Measurements from ENCODE around the gene GM2A.
A peak's percentile ranks its signal among the peaks of the same experiment; 100 is the strongest.
"Not testable (repeated sequence)": the region's sequence is repeated elsewhere in the genome, so short reads cannot be mapped to it uniquely, and the experiment has no call there.

GM2A gene

DNA sequence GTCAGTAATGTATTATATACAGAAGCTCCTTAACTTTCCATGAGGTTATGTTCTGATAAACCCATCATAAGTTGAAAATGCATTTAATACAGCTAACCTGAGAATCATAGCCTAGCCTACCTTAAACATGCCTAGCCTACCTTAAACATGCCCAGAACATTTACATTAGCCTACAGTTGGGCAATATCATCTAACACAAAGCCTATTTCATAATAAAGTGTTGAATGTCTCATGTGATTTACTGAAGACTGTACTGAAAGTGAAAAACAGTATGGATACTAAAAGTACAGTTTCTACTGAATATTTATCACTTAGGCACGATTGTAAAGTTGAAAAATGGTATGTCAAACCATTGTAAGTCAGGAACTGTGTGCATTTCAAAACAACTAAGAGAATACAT lies 1.6 kb downstream of the GM2A start:
- no peak for DNase-seq (ENCODE audit: low read depth)

DNA sequence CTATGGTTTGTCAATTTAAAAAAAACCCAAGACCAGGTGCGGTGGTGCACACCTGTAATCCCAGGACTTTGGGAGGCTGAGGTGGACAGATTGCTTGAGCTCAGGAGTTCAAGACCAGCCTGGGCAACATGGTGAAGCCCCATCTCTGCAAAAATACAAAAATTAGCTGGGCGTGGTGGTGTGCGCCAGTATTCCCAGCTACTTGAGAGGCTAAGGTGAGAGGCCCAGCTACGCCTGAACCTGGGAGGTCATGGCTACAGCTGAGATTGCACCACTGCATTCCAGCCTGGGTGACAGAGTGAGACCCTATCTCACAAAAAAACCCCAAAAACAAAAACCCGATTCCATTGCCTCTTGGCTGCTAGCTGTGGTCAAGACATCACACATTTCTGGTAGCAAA lies 2.0 kb downstream of the GM2A start:
- not testable (repeated sequence) for DNase-seq (ENCODE audit: low read depth)

DNA sequence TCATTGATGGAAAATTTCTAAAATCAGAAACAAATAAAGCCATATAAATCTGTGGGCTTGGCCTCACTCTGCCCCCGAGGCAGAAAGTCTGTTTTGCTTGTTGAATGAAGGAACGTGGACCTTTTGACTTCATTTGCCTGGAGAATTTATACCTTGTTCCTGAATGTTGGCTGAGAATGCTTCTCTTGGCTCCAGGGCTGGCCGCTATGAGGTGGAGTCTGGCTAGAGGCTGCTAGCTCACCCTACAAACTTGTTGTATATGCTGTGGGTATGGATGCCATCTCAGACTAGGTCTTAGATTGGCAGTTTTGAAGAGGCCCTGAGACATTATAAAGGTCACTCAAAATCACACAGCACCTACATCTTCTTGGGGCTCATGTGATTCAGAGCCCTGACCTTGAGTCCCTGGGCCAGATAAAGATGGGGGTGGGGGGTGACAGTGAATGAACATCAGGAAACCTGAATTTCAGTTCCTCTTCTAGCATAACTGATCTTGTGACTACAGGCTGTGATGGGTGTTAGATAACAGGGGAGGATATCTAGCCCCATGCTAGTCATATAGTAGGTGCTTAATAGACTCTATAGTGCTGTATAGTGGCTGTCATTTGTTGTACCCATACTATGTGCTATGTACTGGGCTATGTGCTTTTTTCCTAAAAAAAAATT lies 2.8 kb downstream of the GM2A start:
- no peak for DNase-seq (ENCODE audit: low read depth)

DNA sequence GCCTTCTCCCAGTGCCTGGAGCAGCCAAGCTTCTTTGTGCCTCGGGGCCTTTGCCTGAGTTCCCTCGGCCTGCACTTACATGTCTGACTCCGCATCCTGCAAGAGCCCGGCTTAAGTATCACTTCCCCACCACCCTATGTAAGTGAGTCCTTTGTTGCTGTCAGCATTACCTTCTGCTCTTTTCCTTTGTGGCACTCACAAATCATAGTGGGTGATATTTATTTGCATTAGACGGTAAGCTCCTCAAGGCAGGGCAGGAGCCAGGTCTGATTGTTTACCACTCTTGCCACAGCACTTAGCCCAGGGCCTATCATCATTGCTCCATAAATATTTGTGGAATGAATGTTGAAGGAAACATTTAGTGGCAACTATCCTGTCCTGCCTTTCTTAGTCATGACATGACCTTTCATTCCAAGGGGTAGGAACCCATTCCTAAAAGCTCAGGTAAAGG lies 4.8 kb downstream of the GM2A start:
- no peak for DNase-seq (ENCODE audit: low read depth)

DNA sequence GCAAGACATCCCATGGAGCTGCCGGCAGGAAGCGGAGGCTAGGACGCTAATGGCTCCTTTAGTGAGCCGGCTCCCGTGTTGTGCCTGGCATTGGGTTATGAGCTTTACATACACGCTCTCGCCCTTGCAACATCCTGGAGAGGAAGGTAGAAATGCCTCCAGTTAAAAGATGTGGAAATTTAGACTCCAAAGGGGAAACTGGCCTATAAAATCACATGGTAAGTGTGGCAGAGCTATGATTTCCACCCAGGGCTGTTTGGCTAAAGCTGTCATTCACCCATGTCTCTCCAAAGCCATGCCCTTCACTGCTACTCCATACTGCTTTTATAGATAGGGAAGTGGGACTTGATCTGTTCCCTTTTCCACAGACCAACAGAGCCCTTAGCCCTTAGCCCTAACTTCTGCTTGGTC lies 5.2 kb downstream of the GM2A start:
- no peak for DNase-seq (ENCODE audit: low read depth)

DNA sequence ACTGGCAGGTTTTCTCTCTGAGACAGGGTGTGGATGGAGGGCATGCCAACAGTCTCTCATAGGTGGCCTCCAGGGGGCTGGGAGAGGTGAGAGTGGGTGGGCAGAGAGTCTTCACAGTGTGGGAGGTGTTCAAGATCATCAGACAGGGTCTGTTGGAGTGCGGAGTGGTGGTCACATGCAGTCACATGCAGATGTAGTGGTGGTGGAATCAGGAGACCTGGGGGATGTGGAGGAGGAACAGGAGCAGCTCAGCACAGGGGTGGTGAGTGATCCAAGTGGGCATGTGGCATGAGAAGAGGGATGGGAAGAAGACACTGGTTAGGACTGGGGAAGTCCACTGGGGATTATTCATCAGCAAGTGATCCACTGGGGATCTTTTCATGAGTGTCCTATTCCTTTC lies 5.8 kb downstream of the GM2A start:
- no peak for DNase-seq (ENCODE audit: low read depth)

DNA sequence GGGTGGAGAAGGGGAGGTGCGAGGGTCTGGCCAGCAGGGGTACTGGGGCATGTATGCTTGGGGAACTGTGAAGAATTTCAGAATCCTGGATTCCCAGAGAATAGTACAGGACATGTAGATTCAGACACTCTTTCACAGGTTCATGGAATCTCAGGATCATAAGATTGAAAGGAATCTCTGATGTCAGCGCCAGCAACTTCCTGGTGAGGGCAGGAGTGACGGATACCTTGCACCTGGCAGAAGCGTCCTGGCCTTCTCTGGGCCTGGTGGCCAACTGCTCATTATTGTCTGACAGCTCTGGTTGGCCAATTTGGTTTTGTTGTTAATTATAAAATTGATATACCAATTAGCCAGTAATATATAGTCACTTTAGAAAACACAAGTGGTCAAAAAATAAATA lies 6.9 kb downstream of the GM2A start:
- DNase-seq (ENCODE audit: low read depth): no peak

DNA sequence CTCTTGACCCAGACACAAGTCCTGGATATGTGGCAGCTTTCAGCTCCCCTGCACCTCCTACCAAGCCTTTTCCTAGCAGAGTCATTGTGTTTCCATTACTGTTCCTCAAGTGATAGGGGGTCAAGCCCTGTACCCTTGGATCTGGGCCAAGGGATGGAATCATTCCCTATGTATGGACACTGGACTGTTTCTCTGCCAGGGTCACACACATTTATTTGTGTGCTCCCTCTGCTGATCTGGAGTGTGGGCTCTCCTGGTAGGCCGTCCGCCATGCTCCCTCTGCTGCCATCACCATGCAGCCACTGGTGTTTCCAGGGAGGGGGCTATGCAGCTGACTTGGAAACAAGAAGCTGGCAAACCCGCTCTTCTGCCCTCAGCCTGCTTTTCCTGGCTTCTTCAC lies 9.5 kb downstream of the GM2A start:
- DNase-seq (ENCODE audit: low read depth): no peak

DNA sequence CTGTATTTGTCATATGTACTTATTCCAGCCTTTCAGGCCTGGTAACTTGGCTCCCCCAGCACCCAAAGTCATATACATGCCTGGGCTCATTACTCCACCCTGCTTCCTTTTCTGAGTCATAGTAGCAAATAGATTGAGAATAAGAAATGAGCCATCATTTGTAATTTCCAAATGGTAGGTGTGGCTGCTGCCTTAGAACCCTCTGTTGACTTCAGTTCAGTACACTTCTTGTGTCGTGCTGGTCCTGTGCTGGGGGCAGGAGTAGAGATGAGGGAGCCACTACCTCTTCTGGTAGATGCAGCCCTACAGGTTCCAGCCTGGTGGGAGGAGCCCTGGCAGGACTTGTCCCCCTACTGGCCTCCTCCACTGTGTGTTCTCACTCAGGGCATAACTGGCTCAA lies 11.1 kb downstream of the GM2A start:
- DNase-seq (ENCODE audit: low read depth): no peak

DNA sequence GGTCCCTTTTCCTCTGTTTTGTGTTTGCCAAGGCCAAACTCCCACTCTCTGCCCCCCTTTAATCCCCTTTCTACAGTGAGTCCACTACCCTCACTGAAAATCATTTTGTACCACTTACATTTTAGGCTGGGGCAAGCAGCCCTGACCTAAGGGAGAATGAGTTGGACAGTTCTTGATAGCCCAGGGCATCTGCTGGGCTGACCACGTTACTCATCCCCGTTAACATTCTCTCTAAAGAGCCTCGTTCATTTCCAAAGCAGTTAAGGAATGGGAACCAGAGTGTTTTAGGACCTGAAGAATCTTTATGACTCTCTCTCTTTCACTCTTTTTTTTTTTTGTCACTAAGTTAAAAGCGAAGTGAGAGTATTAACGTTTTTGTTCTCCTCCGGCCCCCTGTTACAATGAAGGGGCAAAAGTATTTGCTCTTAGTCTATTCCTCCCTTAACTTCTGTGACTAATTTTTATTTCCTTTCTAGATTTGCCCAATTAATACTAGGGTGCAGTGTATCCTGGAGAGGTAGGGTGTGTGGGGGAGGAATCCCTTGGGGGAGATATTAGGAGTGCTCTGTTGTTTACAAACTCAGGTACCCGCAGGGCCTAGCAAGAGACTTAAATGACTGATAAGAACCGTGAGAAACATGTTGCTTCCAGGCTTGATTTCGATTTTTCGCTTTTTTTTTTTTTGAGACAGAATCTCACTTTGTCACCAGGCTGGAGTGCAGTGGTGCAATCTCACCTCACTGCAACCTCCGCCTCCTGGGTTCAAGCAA lies 14.7 kb downstream of the GM2A start:
- no peak for DNase-seq (ENCODE audit: low read depth)

DNA sequence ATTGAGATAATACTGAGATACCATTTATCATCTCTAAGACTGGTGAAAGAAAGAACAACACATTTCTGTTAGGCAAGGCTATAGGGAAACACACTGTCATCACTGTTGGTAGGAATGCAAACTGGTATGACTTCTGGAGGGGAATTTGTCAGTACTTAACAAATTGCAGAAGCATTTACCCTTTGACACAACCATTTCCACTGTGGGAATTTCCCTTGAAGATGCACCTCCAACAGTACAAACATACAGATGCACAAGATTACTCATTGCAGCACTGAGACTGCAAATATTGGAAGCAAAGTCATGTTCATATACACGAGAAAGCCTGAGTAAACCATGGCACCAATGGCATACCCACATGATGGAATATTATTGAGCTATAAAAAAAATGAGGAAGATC lies 17.6 kb downstream of the GM2A start:
- DNase-seq (ENCODE audit: low read depth): peak; percentile 6

DNA sequence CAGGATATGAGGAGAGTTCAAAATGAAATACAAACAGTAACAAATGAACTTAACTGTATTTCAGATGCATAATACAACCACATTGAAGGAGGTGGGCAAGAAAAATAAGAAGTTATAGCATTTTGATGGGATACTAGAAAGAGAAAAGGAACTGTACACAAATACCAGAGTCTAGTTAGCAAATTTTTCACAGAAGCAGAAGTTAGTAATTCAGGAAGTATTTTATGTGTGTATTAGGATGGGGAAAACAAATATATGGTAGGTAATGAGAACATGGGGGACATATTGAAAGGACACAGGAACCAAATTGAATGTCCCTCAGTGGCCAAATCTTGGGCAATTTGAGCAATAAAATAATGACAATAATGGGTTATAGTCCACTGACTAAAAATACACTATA lies 18.4 kb downstream of the GM2A start:
- no peak for DNase-seq (ENCODE audit: low read depth)

DNA sequence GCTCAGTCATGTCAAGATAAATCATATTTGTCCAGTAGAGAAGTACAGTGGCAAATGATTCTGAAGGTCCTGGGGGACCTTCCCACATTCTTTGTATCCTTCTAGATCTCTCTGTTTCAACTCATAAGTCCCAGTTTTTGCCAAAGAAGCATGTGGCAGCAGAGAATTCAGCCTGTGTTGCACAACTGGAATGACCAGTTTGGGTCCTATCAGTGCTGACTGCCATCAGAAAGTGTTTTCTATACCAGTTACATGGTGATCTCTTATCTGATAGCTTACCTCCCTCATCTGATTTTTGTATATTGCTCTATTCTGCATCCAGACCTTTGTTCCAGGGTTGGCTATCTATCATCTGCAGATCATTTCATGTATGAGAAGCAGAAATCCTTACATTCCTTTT lies 21.7 kb downstream of the GM2A start:
- no peak for DNase-seq (ENCODE audit: low read depth)

DNA sequence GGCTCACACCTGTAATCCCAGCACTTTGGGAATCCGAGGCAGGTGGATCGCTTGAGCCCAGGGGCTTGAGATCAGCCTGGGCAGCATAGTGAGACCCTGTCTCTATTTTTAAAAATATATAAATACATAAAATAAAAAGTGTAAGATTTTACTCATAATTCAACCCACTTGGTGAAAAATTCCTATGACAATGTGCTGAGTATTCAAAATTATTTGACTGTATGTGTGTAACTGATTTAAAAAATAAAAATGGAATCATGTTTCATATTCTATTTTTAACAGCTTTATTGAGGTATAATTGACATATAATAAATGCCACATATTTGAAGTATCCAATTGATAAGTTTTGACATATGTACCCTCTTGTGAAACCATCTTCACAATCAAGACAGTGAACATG lies 22.8 kb downstream of the GM2A start:
- no peak for DNase-seq (ENCODE audit: low read depth)

DNA sequence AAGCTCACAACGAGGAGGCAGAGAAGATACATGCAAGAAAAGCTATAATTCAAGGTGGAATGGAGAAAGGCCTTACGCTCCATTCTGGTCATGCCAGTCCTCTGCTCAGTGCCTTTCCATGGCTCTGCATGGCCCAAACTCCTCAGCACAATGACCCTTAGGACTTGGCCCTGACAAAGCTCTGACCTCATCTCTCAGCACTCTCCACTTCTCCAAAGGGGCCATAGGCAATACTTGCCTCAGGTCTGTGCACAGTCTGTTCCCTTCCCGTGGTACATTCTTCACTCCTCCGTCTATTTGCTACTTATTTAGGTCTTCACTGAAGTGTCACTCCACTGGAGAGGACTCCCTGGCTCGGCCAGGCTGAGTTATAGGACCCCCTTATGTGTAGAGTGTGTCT lies 25.9 kb downstream of the GM2A start:
- DNase-seq (ENCODE audit: low read depth): no peak

DNA sequence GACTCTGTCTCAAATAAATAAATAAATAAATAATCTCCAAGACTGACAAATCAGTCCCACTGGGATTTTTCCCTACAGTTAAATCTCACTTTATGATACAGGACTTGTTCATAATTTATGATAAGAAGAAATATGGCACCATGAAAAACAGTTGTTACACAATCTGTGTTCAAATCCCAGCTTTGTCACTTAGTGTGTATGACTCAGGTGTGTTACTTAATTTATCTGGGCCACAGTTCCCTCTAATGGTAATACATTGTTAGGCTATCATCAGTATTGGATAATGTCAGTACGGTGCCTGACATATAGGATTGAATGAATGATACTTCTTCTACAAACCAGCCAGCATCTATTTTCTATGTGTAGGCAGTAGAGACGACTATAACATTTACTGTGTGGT lies 27.5 kb downstream of the GM2A start:
- DNase-seq (ENCODE audit: low read depth): no peak

DNA sequence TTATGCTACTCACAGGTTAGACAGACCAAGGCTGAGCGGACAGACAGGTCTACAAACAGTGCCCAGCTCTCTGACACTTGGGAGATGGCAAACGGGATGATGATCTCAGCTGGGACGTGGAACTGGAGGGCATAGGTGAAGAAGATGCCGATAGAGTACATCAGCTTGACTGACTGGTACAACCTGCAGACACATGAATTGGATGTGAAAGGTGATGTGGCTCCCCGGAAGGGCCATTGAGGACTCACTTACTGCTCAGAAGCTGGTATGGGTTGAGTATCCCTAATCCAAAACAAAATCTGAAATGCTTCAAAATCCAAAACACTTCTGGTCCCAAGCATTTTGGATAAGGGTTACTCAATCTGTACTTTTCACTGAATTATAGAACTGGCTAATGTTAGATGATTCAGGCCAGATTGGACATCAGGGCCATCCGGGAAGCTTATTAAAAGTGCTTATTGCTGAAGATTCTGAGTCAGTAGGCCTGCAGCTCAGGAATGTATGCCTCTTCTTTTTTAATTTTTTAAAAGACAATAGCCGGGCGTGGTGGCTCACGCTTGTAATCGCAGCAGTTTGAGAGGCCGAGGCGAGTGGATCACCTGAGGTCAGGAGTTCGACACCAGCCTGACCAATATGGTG lies 28.1 kb downstream of the GM2A start:
- DNase-seq (ENCODE audit: low read depth): no peak

DNA sequence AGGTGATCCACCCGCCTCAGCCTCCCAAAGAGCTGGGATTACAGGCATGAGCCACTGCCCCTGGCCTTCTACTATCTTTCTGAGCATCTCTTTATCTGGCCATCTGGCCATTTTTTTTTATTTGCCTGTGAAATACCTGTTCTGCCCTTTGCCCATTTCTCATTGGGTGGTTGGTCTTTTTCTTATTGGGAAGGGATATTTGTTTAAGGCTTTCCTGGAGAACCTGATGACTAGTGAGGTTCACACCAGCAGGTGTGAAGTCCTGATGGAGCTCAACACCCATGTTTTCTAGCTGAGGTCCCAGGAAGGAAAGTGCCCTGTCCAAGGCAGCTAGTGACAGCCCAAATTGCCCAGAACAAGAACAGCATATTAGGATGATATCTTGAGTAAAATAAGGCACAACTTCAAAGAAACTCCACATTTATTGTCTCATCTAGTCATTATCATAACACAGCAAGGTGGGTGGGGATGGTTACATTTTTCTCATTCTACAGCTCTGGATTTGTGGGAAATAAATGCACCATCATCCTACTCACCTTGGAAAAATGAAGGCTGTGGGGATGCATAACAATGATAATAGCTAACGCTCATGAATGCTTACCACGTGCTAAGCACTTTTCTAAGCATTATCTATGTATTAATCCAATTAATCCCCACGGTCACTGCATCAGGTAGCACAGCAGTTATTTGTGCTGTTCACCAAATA lies 30.3 kb downstream of the GM2A start:
- no peak for DNase-seq (ENCODE audit: low read depth)

DNA sequence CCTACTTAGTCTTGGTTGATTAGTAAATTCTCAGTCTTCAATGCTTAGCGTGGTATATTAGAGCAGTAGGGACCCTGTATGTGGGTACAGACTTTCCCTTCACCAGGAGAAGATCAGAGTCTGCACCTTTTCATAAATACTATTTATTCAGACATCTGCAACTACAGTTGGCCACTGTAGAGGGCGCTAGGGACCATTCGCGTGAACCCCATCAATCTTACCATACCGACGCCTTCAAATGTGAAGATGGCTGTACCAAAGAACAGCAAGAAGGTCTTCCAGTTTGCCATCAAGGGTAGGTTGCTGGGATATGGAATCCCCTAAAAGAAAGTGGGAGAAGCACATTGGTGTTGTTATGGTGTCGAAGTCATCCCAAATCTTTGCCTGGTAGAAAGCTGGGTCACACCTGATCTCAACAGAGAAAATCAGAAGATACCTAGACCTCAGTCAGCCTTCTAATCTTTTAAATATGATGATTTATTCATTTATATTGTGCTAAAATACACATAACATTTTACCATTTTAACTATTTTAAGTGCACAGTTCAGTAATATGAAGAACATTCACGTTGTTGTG lies 31.5 kb downstream of the GM2A start:
- DNase-seq (ENCODE audit: low read depth): no peak

DNA sequence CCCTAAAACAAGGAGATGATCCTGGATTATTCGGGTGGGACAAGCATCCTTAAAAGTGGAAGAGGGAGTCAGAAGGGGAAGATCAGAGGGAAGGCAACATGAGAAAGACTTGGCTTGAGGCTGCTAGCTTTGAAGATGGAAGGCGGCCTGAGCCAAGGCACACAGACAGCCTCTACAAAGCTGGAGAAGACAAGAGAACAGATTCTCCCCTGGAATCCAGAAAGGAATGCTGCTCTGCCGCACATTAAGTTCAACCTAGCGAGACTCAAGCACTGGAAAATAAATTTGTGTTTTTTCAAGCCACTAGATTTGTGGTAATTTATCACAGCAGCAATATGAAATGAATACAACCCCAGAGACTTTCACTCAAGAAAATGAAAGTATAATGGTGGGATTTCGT lies 32.7 kb downstream of the GM2A start:
- DNase-seq (ENCODE audit: low read depth): no peak

DNA sequence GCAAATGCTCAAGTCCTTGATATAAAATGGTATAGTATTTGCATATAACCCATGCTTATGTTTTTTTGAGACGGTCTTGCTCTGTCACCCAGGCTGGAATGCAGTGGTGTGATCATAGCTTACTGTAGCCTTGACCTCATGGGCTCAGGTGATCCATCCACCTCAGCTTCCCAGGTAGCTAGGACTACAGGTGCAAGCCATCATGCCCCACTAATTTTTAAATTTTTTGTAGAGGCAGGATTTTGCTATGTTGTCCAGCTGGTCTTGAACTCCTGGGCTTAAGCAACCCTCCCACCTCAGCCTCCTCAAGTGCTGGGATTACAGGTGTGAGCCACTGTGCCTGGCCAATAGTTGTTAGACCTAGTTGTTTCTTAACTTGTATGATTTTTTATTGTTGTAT lies 33.3 kb downstream of the GM2A start:
- no peak for DNase-seq (ENCODE audit: low read depth)

DNA sequence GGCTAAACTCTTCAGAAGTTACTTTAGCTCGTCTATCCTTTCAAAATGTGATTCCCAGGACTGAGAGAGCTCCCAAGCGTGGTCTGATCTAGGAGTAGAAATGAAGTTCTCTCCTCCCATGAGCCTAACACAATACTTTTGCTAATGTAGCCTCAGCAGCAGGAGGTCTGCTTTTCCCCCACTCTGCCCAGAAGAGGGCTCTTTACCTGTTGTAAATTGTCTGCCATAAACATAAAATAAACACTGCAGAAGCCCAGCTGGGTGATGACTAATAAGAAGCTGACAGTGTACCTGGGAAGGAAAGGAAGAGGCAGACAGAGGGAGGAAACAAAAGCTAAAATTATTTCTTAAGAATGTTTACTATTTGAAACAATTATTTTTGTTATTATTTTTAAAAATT lies 35.2 kb downstream of the GM2A start:
- DNase-seq (ENCODE audit: low read depth): no peak

Data from fibroblast of the conjunctiva (primary cell).